ENCODE measurements around the gene HACD3. TPM values are rescaled to one million over a fixed set of nuclear protein-coding genes. Genes with fewer than 3 reads are reported as not detected.

The HACD3 gene
- total RNA-seq, 1 experiment from 2014 or later = 71.6 TPM

DNA sequence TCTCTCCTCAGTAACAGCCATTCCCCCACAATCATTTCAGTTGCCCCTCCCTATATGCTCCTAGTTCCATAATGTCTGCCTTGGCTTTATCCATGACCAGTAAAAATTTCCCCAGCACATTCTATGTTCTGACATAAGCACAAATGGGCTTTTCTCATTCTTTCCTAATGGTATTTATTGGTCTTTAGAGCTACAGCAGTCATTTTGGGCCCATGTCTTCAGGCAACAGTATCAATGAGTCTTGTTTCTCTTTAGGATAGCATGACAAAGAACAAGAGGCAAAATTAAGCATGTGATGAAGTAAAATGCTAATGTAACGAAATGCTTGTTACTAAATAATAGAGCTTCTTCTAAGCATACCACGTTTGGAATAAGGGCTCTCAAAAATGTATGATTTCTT, 20.9 kb upstream of the HACD3 start:
- CTCF ChIA-PET = no interaction called here
- no TSS peak for BruUV-seq (replicated peaks)
- H3K9me2 ChIP-seq (ENCODE audit: insufficient read depth) = no peaks in the 10 kb centered on the region

GRCh38 chr15:65512189-65512588, 18.1 kb upstream of the HACD3 start:
- no peak overlapping the region for H3K4me2 ChIP-seq
- CTCF ChIA-PET = interaction anchor here (0.7 kb wide), 1 partner anchor 204 kb away, joined by 3 read pairs; no protein-coding TSS in a partner anchor

More for the DNA sequence above, 20.9 kb upstream of the HACD3 start:
- Histone ChIP-seq H3K27ac (no peak overlapping the region), H3K4me2 (no peak overlapping the region), H3K79me2 (ENCODE audit: low read depth) (peaks cover 5% of the 10 kb centered on the region; the same call in 1 of the 2 replicates), H3K4me3 (no peak overlapping the region), H3K36me3 (ENCODE audit: low read depth) (peaks cover 8% of the 10 kb centered on the region; the same call in 1 of the 2 replicates), H3K9me3 (ENCODE audit: insufficient read depth, low read depth) (no peaks in the 10 kb centered on the region), H2AFZ (no peak overlapping the region), H4K20me1 (ENCODE audit: insufficient read depth) (no peaks in the 10 kb centered on the region), H3K27me3 (ENCODE audit: insufficient read depth, low read depth) (no peaks in the 10 kb centered on the region), H3F3A (ENCODE audit: insufficient read depth, low read depth) (0 out of 2 replicates have a peak, but pooled peaks cover 6% of the 10 kb centered on the region), H3K4me1 (replicated peaks; ENCODE audit: insufficient read depth) (no peaks in the 10 kb centered on the region)
- POLR2A ChIA-PET (ENCODE audit: unreplicated experiment) = no interaction called here
- intact Hi-C loops (cut with micrococcal nuclease; ENCODE audit: unreplicated experiment) = loop anchor here (10.0 kb wide), 1 partner anchor 65 kb away; no protein-coding TSS in a partner anchor
- TF ChIP-seq CTCF (conservative IDR thresholded peaks at IDR 0.05) (no peak), EZH2 (IDR thresholded peaks at IDR 0.05; ENCODE audit: low read depth) (no peak)
- no peak for DNase-seq

DNA sequence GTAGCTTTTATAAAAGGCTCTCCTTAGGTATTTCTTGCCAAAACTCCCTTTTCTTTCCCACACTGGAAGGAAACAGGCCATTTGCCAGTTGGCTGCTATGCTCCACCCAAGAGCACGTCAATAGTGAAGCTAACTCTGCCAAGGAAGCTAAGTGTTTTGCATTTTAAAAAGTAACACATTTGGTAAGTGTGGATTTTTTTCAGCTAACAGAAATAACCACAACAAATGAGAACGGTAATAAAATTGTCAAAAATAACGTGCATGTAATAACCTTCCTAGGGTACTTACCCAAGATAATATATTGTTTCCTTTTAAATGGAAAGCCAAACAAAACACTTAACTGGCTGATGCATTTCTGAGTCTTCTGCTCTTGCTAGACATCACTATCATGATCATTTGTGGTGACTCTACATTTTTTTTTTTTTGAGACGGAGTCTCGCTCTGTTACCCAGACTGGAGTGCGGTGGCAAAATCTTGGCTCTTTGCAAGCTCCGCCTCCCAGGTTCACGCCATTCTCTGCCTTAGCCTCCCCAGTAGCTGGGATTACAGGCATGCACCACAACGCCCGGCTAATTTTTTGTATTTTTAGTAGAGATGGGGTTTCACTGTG, 17.4 kb upstream of the HACD3 start:
- no peak overlapping the region for H2AFZ ChIP-seq
- ChIA-PET POLR2A (ENCODE audit: unreplicated experiment) (no interaction called here), CTCF (interaction anchor here (0.7 kb wide), 1 partner anchor 204 kb away, joined by 3 read pairs; no protein-coding TSS in a partner anchor)
- TF ChIP-seq CTCF (conservative IDR thresholded peaks at IDR 0.05) (no peak), EZH2 (IDR thresholded peaks at IDR 0.05; ENCODE audit: low read depth) (no peak)
- peaks cover 8% of the 10 kb centered on the region; the same call in 1 of the 2 replicates for H3K36me3 ChIP-seq (ENCODE audit: low read depth)
- DNase-seq = no peak
- no peak overlapping the region for H3K4me2 ChIP-seq
- 0 out of 2 replicates have a peak, but pooled peaks cover 6% of the 10 kb centered on the region for H3F3A ChIP-seq (ENCODE audit: insufficient read depth, low read depth)
- H3K9me2 ChIP-seq (ENCODE audit: insufficient read depth) = no peaks in the 10 kb centered on the region
- H3K9me3 ChIP-seq (ENCODE audit: insufficient read depth, low read depth) = no peaks in the 10 kb centered on the region
- no peaks in the 10 kb centered on the region for H3K27me3 ChIP-seq (ENCODE audit: insufficient read depth, low read depth)
- no TSS peak for BruUV-seq (replicated peaks)
- H4K20me1 ChIP-seq (ENCODE audit: insufficient read depth) = peaks cover 21% of the 10 kb centered on the region; the same call in 1 of the 2 replicates
- peaks cover 34% of the 10 kb centered on the region for H3K79me2 ChIP-seq (ENCODE audit: low read depth)
- H3K27ac ChIP-seq = no peak overlapping the region
- peaks cover 10% of the 10 kb centered on the region for H3K4me1 ChIP-seq (replicated peaks; ENCODE audit: insufficient read depth)
- no peak overlapping the region for H3K4me3 ChIP-seq
- intact Hi-C loops (cut with micrococcal nuclease; ENCODE audit: unreplicated experiment) = no loop called here

More at GRCh38 chr15:65512189-65512588, 18.1 kb upstream of the HACD3 start:
- Histone ChIP-seq H3K9me2 (ENCODE audit: insufficient read depth) (no peaks in the 10 kb centered on the region), H3K27me3 (ENCODE audit: insufficient read depth, low read depth) (no peaks in the 10 kb centered on the region), H3K27ac (no peak overlapping the region), H3K79me2 (ENCODE audit: low read depth) (peaks cover 34% of the 10 kb centered on the region), H3F3A (ENCODE audit: insufficient read depth, low read depth) (0 out of 2 replicates have a peak, but pooled peaks cover 6% of the 10 kb centered on the region), H3K9me3 (ENCODE audit: insufficient read depth, low read depth) (no peaks in the 10 kb centered on the region), H2AFZ (no peak overlapping the region), H3K36me3 (ENCODE audit: low read depth) (peaks cover 8% of the 10 kb centered on the region; the same call in 1 of the 2 replicates), H4K20me1 (ENCODE audit: insufficient read depth) (peaks cover 21% of the 10 kb centered on the region; the same call in 1 of the 2 replicates), H3K4me3 (no peak overlapping the region), H3K4me1 (replicated peaks; ENCODE audit: insufficient read depth) (peaks cover 10% of the 10 kb centered on the region)
- intact Hi-C loops (cut with micrococcal nuclease; ENCODE audit: unreplicated experiment) = no loop called here
- DNase-seq = no peak
- POLR2A ChIA-PET (ENCODE audit: unreplicated experiment) = no interaction called here
- no peak for TF ChIP-seq EZH2 (IDR thresholded peaks at IDR 0.05; ENCODE audit: low read depth)
- no peak for TF ChIP-seq CTCF (conservative IDR thresholded peaks at IDR 0.05)
- BruUV-seq (replicated peaks) = no TSS peak

All from PC-9 (cell line).